ENCODE results near the gene CEP135. TPM values are rescaled to one million over a fixed set of nuclear protein-coding genes. Genes with fewer than 3 reads are reported as not detected.
A peak's percentile ranks its signal among the peaks of the same experiment; 100 is the strongest.

Gene CEP135, protein sequence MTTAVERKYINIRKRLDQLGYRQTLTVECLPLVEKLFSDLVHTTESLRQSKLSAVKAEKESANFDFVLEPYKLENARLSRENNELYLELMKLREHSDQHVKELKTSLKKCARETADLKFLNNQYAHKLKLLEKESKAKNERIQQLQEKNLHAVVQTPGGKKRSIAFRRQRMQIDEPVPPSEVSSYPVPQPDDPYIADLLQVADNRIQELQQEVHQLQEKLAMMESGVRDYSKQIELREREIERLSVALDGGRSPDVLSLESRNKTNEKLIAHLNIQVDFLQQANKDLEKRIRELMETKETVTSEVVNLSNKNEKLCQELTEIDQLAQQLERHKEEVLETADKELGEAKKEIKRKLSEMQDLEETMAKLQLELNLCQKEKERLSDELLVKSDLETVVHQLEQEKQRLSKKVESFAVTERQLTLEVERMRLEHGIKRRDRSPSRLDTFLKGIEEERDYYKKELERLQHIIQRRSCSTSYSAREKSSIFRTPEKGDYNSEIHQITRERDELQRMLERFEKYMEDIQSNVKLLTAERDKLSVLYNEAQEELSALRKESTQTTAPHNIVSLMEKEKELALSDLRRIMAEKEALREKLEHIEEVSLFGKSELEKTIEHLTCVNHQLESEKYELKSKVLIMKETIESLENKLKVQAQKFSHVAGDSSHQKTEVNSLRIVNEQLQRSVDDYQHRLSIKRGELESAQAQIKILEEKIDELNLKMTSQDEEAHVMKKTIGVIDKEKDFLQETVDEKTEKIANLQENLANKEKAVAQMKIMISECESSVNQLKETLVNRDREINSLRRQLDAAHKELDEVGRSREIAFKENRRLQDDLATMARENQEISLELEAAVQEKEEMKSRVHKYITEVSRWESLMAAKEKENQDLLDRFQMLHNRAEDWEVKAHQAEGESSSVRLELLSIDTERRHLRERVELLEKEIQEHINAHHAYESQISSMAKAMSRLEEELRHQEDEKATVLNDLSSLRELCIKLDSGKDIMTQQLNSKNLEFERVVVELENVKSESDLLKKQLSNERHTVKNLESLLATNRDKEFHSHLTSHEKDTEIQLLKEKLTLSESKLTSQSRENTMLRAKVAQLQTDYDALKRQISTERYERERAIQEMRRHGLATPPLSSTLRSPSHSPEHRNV
- 10 to 100 TPM; 15.5 to 16.8 TPM for total RNA-seq

DNA sequence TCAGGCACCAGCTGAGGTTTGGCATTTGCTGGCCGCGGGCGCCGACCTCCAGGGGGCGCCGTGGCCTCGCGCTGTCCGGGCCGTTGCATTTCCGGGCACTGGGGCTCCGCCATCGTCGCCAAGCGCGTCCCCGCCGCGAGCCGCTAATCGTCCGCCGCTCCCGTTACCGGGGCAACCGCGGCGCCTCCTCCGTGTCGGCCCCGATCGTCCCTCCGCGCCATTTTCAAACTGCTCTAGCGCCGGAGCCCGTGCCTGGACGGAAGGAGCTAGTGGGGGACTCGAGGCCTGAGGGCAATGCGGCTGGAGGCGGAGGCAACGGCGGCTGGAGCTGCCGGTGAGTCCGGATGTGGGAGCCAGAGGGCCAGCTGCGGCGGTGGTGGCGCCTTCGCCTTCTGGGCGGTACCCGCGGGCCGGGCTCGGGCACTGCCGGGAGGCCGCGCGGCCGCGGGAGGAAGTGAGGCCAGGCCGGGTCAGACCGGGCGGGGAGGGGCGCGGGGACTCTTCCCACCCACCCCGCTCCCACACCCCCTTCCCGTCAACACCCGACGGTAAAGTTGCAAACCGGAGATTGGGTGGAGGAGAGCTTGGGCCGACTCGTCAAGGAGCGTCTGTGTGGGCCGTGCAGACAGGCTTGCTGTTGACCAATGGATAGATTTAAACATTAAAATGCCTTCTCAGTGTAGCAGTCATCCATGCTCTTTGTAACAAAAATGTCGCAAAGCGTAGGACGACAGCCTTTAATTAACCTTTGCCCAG, at the start of gene CEP135:
Gene CEP135 (plus strand): TSS at position 220 of the 756 bp plus-strand sequence. CDS start 3,186 bp downstream, outside the sequence.
- peak within 1 kb of the TSS; percentile 80 for H3K4me3 Mint-ChIP-seq
- H3K4me1 Mint-ChIP-seq (ENCODE audit: low read depth): peaks cover 35% of the 10 kb centered on the region
- peaks cover 18% of the 10 kb centered on the region for H3K36me3 Mint-ChIP-seq
- CTCF ChIA-PET: interaction anchor here (0.6 to 2.9 kb wide), 27 partner anchors 9 to 604 kb away, joined by 3 to 17 read pairs (median 4); partner anchors contain the start of genes AASDH, EXOC1, PAICS and PPAT
- intact Hi-C loops (cut with micrococcal nuclease): loop anchor here (1.0 to 10.0 kb wide), 15 partner anchors 42 to 1030 kb away; partner anchors contain the start of genes AASDH, EXOC1, PAICS and POLR2B
- H3K27me3 Mint-ChIP-seq: no peaks in the 10 kb centered on the region
- H3K9me3 Mint-ChIP-seq: peaks cover 7% of the 10 kb centered on the region
- peak; percentile 96 for DNase-seq
- POLR2A ChIA-PET: interaction anchor here (1.0 to 3.4 kb wide), 5 partner anchors 84 to 1029 kb away, joined by 3 to 25 read pairs (median 4); partner anchors contain the start of genes AASDH, NOA1, PAICS and PPAT
- peak within 1 kb of the TSS; percentile 91 for H3K27ac Mint-ChIP-seq

DNA sequence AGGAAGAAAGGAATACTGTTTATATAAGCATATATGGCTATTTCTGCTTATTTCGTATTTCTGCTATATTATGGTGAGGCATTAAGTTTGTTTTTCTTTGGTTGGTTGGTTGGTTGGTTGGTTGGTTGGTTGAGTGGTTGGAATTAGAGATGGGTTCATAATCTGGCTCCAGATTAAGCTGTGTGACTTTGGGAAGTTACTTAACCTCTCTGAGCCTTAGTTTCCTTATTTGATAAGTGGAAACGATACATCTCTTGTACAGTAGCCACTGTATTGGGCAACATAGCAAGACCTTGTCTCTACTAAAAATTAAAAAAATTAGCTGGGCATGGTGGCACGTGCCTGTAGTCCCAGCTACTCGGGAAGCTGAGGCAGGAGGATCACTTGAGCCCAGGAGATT, 46.1 kb upstream of the CEP135 start:
- no peak overlapping the region for H3K4me3 Mint-ChIP-seq
- intact Hi-C loops (cut with micrococcal nuclease): no loop called here
- no peak for DNase-seq
- POLR2A ChIA-PET: interaction anchor here (1.2 kb wide), 1 partner anchor 14 kb away, joined by 3 read pairs; no protein-coding TSS in a partner anchor
- CTCF ChIA-PET: no interaction called here
- peaks cover 25% of the 10 kb centered on the region for H3K36me3 Mint-ChIP-seq
- no peaks in the 10 kb centered on the region for H3K27me3 Mint-ChIP-seq
- no peaks in the 10 kb centered on the region for H3K9me3 Mint-ChIP-seq
- peaks cover 23% of the 10 kb centered on the region for H3K4me1 Mint-ChIP-seq (ENCODE audit: low read depth)
- no peak overlapping the region for H3K27ac Mint-ChIP-seq

DNA sequence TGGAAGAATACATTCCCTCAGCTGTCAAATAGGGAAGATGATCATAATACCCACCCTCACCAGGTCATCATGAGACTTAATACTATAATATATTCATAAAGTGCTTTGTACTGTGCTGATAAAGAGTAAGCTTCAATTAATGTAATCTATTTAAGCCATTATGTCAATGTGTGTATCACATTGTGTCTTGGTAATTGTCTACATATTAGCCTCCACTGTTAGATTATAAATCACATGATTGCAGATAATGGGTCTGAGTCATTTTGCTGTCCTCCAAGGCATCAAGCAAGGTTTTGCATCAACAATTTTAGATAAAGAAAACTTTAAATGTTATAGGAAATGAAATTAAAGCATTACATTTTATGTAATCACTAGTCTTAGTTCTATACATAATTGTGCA, 45.2 kb upstream of the CEP135 start:
- Mint-ChIP-seq H3K4me1 (ENCODE audit: low read depth) (peaks cover 24% of the 10 kb centered on the region), H3K36me3 (peaks cover 25% of the 10 kb centered on the region), H3K9me3 (no peaks in the 10 kb centered on the region), H3K27ac (no peak overlapping the region), H3K27me3 (no peaks in the 10 kb centered on the region), H3K4me3 (no peak overlapping the region)
- POLR2A ChIA-PET: interaction anchor here (1.2 kb wide), 1 partner anchor 13 kb away, joined by 3 read pairs; no protein-coding TSS in a partner anchor
- DNase-seq: no peak
- CTCF ChIA-PET: interaction anchor here (0.6 kb wide), 1 partner anchor 372 kb away, joined by 3 read pairs; no protein-coding TSS in a partner anchor
- intact Hi-C loops (cut with micrococcal nuclease): no loop called here

DNA sequence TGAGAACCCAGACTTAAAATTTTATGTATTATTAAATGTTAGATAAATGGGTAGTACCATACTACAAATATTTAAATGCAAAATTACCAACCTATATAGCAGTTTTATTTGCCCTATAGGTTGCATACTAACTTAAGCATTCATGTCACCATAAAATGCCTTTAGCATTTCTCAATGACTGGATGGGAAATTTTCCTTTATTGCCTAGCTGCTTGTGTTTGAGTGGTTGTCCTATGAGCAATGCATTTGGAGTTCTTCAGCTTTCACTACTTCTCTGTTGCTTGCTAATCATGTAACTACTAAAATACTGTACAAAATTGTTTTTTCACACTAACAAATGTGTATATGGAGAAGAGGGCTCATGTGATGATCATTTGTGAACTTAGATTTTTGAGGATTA, 44.2 kb upstream of the CEP135 start:
- Mint-ChIP-seq H3K9me3 (no peaks in the 10 kb centered on the region), H3K36me3 (peaks cover 25% of the 10 kb centered on the region), H3K27ac (no peak overlapping the region), H3K4me3 (no peak overlapping the region), H3K4me1 (ENCODE audit: low read depth) (peaks cover 24% of the 10 kb centered on the region), H3K27me3 (no peaks in the 10 kb centered on the region)
- POLR2A ChIA-PET: no interaction called here
- DNase-seq: no peak
- intact Hi-C loops (cut with micrococcal nuclease): no loop called here
- CTCF ChIA-PET: no interaction called here

DNA sequence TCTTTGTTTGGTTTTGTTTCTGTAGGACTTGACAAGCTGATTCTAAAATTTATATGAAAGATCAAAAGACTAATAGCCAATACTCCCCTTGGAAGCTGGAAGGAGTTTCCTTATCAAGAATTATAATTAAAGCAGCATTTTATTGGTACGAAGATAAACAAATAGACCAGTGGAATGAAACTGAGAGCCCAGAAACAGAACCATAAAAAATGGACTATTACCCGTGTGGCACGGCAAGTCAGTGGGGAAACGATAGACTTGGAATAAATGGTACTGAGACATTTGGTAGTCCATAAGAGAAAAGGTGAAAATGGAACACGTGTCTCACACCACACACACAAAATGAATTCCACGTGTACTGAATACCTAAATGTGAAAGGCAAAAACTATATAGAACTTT, 42.4 kb upstream of the CEP135 start:
- H3K36me3 Mint-ChIP-seq: peaks cover 22% of the 10 kb centered on the region
- H3K9me3 Mint-ChIP-seq: no peaks in the 10 kb centered on the region
- DNase-seq: no peak
- no peak overlapping the region for H3K4me3 Mint-ChIP-seq
- CTCF ChIA-PET: no interaction called here
- intact Hi-C loops (cut with micrococcal nuclease): loop anchor here (2.0 kb wide), 1 partner anchor 54 kb away; the partner anchor contains the start of gene EXOC1
- no peak overlapping the region for H3K27ac Mint-ChIP-seq
- H3K27me3 Mint-ChIP-seq: no peaks in the 10 kb centered on the region
- POLR2A ChIA-PET: no interaction called here
- peaks cover 24% of the 10 kb centered on the region for H3K4me1 Mint-ChIP-seq (ENCODE audit: low read depth)

DNA sequence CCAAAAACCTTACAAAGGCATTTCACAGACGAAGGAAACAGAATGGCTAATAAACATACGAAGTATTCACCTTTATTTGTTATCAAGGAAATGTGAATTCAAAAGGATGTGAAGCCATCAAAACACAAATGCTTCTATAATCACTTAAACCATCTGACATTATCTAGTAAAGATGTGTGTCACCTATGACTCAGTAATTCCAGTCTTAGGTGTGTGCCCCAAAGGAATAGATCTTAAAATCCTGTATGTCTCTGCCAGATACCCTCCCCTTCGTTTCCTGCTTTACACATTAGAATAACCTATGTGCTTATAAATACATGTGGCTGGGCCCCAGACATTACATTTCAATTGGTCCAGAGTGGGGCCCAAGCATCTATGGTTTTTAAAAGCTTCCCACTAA, 41.8 kb upstream of the CEP135 start:
- DNase-seq: no peak
- Mint-ChIP-seq H3K36me3 (peaks cover 22% of the 10 kb centered on the region), H3K4me1 (ENCODE audit: low read depth) (peaks cover 24% of the 10 kb centered on the region), H3K27me3 (no peaks in the 10 kb centered on the region), H3K27ac (peak overlapping the region; percentile 65), H3K4me3 (no peak overlapping the region), H3K9me3 (no peaks in the 10 kb centered on the region)
- intact Hi-C loops (cut with micrococcal nuclease): loop anchor here (1.0 to 2.0 kb wide), 2 partner anchors 41 to 54 kb away; partner anchors contain the start of genes CEP135 and EXOC1
- ChIA-PET CTCF (no interaction called here), POLR2A (no interaction called here)

DNA sequence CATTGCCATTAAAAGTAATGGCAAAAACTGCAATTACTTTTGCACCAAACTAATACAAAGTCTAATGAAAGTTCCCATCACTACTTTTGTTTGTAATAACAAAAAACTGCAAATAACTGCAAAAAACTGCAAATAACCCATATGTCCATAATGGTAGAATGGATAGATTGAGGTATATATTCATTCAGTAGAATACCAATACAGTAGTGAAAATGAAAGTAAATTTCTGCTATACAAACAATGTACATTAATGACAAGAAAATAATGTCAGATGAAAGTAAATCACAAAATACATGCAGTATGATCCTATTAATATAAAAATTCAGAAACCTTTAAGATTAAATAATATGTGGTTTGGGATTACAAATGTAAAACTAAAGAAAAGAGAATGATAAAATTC, 41.3 kb upstream of the CEP135 start:
- DNase-seq: no peak
- Mint-ChIP-seq H3K4me3 (no peak overlapping the region), H3K4me1 (ENCODE audit: low read depth) (peaks cover 24% of the 10 kb centered on the region), H3K27me3 (no peaks in the 10 kb centered on the region), H3K36me3 (peaks cover 18% of the 10 kb centered on the region), H3K9me3 (no peaks in the 10 kb centered on the region), H3K27ac (no peak overlapping the region)
- ChIA-PET CTCF (no interaction called here), POLR2A (no interaction called here)
- intact Hi-C loops (cut with micrococcal nuclease): loop anchor here (1.0 to 2.0 kb wide), 2 partner anchors 41 to 55 kb away; partner anchors contain the start of genes CEP135 and EXOC1

DNA sequence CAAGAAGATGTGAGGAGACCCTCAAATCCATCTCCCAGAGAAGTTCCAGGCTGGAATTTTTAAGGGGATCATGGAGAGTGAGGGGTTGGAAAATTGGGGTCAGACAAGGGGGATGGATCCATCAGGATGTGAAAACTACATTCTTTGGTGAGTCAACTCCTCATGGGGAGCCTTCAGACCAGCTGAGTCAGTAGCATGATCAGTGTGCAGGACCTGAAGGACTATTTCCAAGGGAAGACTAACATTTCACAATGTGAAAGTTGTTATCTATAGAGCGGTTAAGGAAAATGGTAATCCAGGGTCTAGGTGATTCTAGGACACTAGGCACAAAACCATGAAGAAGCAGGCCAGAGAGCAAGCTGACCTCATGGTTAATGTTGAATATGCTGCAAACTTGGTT, 38.6 kb upstream of the CEP135 start:
- Mint-ChIP-seq H3K4me3 (no peak overlapping the region), H3K27ac (no peak overlapping the region), H3K27me3 (no peaks in the 10 kb centered on the region), H3K36me3 (peaks cover 5% of the 10 kb centered on the region), H3K4me1 (ENCODE audit: low read depth) (peaks cover 20% of the 10 kb centered on the region), H3K9me3 (no peaks in the 10 kb centered on the region)
- intact Hi-C loops (cut with micrococcal nuclease): no loop called here
- ChIA-PET CTCF (no interaction called here), POLR2A (no interaction called here)
- no peak for DNase-seq

DNA sequence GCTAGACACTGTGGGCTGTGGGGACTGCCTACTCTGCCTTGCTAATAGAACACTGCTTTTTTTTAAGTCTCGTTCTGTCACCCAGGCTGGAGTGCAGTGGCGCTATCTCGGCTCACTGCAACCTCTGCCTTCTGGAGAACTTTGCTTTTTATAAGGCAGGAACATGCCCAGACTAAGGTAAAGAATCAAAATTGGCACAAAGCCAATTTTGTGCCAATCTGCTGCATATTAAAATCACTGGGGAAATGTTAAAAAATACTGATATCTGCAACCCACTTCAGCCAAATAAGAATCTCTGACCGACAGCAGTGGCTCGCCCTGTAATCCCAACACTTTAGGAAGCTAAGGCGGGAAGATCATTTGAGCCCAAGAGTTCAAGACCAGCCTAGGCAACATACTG, 36.5 kb upstream of the CEP135 start:
- ChIA-PET POLR2A (no interaction called here), CTCF (no interaction called here)
- H3K27ac Mint-ChIP-seq: no peak overlapping the region
- DNase-seq: no peak
- H3K36me3 Mint-ChIP-seq: no peaks in the 10 kb centered on the region
- peaks cover 4% of the 10 kb centered on the region for H3K4me1 Mint-ChIP-seq (ENCODE audit: low read depth)
- no peaks in the 10 kb centered on the region for H3K9me3 Mint-ChIP-seq
- H3K4me3 Mint-ChIP-seq: no peak overlapping the region
- no peaks in the 10 kb centered on the region for H3K27me3 Mint-ChIP-seq
- intact Hi-C loops (cut with micrococcal nuclease): no loop called here

DNA sequence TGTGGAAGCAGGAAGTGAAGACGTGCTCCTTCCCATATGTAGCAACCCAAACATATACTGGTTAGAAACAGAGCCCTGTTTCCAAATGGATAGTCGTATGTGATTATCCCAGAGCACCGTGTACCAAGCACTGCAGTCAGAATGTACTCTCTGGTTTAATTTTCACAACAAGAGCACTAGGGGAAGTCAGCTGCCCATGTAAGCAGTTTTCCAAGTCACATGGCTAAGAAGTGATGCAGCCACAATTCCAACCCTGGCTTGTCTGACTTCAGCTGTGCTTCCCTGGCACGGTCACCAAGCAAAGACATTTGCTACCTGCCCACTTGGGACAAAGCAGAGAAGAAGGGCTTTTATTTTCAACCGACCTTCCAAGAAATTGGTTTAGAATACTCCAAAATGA, 28.2 kb upstream of the CEP135 start:
- ChIA-PET CTCF (no interaction called here), POLR2A (no interaction called here)
- no peak for DNase-seq
- intact Hi-C loops (cut with micrococcal nuclease): no loop called here
- H3K4me1 Mint-ChIP-seq (ENCODE audit: low read depth): no peaks in the 10 kb centered on the region
- no peaks in the 10 kb centered on the region for H3K27me3 Mint-ChIP-seq
- H3K4me3 Mint-ChIP-seq: no peak overlapping the region
- H3K27ac Mint-ChIP-seq: no peak overlapping the region
- no peaks in the 10 kb centered on the region for H3K36me3 Mint-ChIP-seq
- no peaks in the 10 kb centered on the region for H3K9me3 Mint-ChIP-seq

DNA sequence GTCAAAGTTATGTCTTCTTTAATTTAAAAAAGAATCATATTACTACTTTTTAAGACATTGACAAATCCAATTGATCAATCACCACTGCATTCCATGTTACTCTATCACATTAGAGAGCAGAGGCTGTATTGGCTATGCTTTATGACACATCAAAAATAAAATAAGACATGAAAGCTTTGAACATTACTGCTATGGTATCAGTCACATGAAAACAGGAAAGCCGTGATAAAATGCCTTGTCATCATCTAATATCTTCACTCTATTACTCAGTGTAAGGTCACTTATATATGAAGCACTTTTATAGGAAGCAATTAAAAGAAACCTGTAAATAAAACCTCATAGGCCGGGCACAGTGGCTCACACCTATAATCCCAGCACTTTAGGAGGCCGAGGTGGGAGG, 27.7 kb upstream of the CEP135 start:
- no peak overlapping the region for H3K4me3 Mint-ChIP-seq
- intact Hi-C loops (cut with micrococcal nuclease): no loop called here
- H3K27ac Mint-ChIP-seq: no peak overlapping the region
- no peaks in the 10 kb centered on the region for H3K36me3 Mint-ChIP-seq
- H3K4me1 Mint-ChIP-seq (ENCODE audit: low read depth): no peaks in the 10 kb centered on the region
- POLR2A ChIA-PET: no interaction called here
- no peaks in the 10 kb centered on the region for H3K9me3 Mint-ChIP-seq
- no peak for DNase-seq
- no peaks in the 10 kb centered on the region for H3K27me3 Mint-ChIP-seq
- CTCF ChIA-PET: no interaction called here

All from activated CD4-positive, alpha-beta memory T cell treated with anti-CD3 and anti-CD28 coated beads for 36 hours (primary cell).